ENCODE measurements around the gene TXNDC15. TPM values are rescaled to one million over a fixed set of nuclear protein-coding genes. Genes with fewer than 3 reads are reported as not detected.
"Not testable (repeated sequence)": the region's sequence is repeated elsewhere in the genome, so short reads cannot be mapped to it uniquely, and the experiment has no call there.

Gene TXNDC15
- total RNA-seq, 2 experiments from 2014 or later: 51.0 to 56.9 TPM

DNA sequence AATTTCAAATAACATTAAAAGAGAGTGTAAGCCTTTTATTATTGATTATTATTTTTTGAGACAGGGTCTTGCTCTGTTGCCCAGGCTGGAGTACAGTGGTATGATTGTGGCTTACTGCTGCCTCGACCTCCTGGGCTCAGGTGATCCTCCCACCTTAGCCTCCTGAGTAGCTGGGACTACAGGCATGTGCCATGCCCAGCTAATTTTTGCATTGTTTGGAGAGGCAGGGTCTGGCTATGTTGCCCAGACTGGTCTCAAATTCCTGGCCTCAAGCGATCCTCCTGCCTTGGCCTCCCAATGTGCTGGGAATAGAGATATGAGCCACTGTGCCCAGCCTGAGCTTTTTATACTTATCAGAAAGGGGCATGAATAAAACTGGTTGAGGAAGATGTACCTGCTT is 36.6 kb downstream of the TXNDC15 start:
- DNase-seq, H3K4me3 Mint-ChIP-seq, H3K9me3 Mint-ChIP-seq, H3K27ac Mint-ChIP-seq, H3K27me3 Mint-ChIP-seq: not testable (repeated sequence)
- H3K4me1 Mint-ChIP-seq: peaks cover 29% of the 10 kb centered on the region
- ChIA-PET POLR2A (interaction anchor here (1.3 to 3.1 kb wide), 2 partner anchors 9 to 37 kb away, joined by 6 to 11 read pairs; partner anchors contain the start of gene TXNDC15), CTCF (interaction anchor here (1.1 kb wide), 1 partner anchor 59 kb away, joined by 3 read pairs; no protein-coding TSS in a partner anchor)
- H3K36me3 Mint-ChIP-seq (ENCODE audit: low read depth): peaks cover 21% of the 10 kb centered on the region

DNA sequence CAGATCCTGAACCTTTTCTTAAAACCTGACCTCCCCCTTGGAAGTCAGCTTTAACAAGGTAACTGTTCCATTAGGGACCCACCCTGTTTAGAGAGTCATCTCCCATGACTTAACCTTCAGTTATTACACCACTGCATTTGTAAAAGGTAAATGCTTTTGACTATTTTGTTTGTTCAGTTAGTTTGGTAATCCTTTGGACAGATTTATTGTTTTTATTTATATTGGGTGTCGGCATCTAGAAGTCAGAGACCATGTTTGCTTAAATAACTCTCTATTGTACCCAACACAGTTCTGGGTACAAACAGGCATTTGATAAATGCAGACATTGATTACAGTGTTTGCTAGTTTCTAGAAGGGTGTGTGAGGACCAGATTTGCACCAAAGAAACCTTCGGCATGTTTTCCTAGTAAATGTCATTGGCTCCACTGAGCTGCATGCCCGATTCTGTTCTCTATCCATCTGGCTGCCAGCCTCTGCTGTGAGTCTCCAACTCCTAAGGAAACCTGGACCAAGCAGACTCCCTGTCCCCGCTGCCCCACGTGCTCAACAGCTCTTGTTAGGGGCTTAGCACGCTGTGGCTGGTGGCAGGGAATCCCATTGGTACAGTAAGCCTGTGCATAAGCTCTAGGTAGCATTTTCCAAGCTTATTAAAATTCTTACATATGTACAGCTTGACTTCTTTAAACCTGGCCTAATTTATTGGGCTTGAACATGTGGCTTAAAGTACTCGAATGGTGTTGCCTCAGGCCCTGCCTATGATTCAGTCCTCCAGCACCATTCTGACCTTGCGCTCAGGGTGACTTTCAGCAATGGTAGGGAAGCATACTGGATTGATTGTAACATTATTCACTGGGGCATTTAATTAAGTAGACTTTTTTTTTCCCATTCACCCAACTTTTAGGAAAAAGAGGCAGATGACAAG is 37.4 kb downstream of the TXNDC15 start:
- ChIA-PET CTCF (interaction anchor here (1.1 kb wide), 1 partner anchor 60 kb away, joined by 3 read pairs; no protein-coding TSS in a partner anchor), POLR2A (interaction anchor here (1.3 to 3.1 kb wide), 2 partner anchors 8 to 37 kb away, joined by 6 to 11 read pairs; partner anchors contain the start of gene TXNDC15)
- H3K36me3 Mint-ChIP-seq (ENCODE audit: low read depth): peaks cover 21% of the 10 kb centered on the region
- H3K4me1 Mint-ChIP-seq: peaks cover 25% of the 10 kb centered on the region
- H3K27ac Mint-ChIP-seq: no peak overlapping the region
- no peak for DNase-seq
- no peak overlapping the region for H3K4me3 Mint-ChIP-seq
- H3K27me3 Mint-ChIP-seq: no peaks in the 10 kb centered on the region
- no peaks in the 10 kb centered on the region for H3K9me3 Mint-ChIP-seq

DNA sequence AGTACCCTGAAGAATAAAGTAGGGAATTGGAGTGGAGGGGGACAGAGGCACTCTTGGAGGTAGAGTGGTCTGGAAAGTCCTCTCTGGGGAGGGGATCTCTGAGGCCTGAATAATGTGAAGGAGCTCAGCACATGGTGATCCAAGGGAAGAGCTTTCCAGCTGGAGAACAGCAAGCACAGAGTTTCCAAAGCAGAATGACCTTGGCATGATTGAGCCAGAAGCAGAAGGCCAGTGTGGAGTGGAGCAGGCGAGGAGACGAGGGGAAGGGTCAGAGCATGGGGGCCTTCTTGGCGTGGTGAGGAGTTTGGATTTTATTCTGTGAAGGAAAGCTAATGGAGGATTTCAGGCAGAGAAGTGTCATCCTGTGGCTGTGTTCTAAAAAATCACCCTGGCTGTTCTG is 39.1 kb downstream of the TXNDC15 start:
- POLR2A ChIA-PET: interaction anchor here (1.4 kb wide), 1 partner anchor 9 kb away, joined by 7 read pairs; the partner anchor contains the start of gene PCBD2
- H3K4me1 Mint-ChIP-seq: peaks cover 18% of the 10 kb centered on the region
- CTCF ChIA-PET: interaction anchor here (0.6 kb wide), 1 partner anchor 9 kb away, joined by 3 read pairs; no protein-coding TSS in a partner anchor
- H3K4me3 Mint-ChIP-seq: no peak overlapping the region
- no peak for DNase-seq
- H3K27ac Mint-ChIP-seq: no peak overlapping the region
- peaks cover 34% of the 10 kb centered on the region for H3K36me3 Mint-ChIP-seq (ENCODE audit: low read depth)
- H3K27me3 Mint-ChIP-seq: no peaks in the 10 kb centered on the region
- no peaks in the 10 kb centered on the region for H3K9me3 Mint-ChIP-seq

DNA sequence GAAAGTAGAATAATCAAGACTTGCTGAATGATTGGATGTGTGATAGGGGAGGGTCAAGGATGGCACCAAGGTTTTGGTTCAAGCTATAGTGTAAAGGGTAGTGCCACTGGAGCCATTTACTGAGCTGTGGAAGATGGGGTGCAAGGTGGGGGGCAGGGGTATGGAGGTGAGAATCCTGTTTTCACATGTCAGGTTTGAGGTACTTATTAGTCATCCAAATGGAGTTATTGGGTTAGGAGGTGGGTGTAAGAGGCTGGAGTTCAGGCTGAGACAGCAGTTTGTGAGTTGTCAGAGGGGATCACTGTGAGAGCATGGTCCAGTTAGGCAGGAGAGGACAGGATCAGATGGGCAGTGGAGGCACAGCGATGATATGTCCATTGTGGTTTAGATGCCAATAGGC is 39.6 kb downstream of the TXNDC15 start:
- ChIA-PET CTCF (interaction anchor here (0.6 kb wide), 1 partner anchor 10 kb away, joined by 3 read pairs; no protein-coding TSS in a partner anchor), POLR2A (interaction anchor here (0.8 to 1.4 kb wide), 2 partner anchors 8 to 9 kb away, joined by 3 to 7 read pairs; partner anchors contain the start of gene PCBD2)
- H3K4me1 Mint-ChIP-seq: peaks cover 21% of the 10 kb centered on the region
- H3K4me3 Mint-ChIP-seq: no peak overlapping the region
- no peaks in the 10 kb centered on the region for H3K9me3 Mint-ChIP-seq
- H3K27ac Mint-ChIP-seq: no peak overlapping the region
- no peak for DNase-seq
- H3K27me3 Mint-ChIP-seq: no peaks in the 10 kb centered on the region
- H3K36me3 Mint-ChIP-seq (ENCODE audit: low read depth): peaks cover 37% of the 10 kb centered on the region

DNA sequence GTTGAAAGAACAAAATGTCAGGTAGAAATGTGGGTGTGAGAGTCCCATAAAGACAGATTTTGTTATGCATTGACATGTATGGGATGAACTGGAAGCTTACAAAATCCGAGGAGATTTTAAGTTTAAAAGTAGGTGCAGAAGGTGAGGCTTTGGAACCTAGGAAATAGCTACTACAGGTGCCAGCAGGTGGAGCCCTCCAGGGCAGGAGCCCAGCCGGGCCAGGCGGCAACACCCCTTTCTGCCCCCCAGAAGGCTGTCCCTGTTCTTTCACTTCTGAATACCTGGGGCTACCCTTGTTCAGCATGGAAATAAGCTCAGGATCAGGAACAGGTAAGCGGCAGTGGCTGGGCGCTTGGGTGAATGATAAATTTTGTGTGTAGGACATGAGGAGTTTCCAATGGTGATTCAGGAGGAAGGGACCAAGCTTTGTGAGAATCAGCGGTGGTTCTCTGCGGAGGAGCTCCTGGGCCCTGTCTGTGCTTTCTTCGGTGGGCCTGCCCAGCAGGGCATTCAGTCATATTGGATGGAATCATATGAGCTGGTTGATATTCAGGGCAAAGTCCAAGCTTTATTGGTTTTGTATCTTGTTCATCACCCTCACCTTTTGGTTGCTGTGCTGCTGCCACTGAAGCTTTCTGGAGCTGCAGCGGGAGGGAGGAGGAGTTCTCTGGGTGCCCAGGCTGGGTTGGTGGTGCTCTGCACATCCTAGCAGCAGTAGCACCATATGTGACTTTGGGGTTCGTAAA is 43.1 kb downstream of the TXNDC15 start:
- ChIA-PET POLR2A (interaction anchor here (1.5 to 2.3 kb wide), 2 partner anchors 9 to 13 kb away, joined by 3 to 12 read pairs; partner anchors contain the start of gene PCBD2), CTCF (interaction anchor here (1.2 to 5.6 kb wide), 3 partner anchors 9 to 273 kb away, joined by 4 to 45 read pairs (median 5); partner anchors contain the start of gene PCBD2)
- no peaks in the 10 kb centered on the region for H3K27me3 Mint-ChIP-seq
- no peak for DNase-seq
- H3K36me3 Mint-ChIP-seq (ENCODE audit: low read depth): peaks cover 42% of the 10 kb centered on the region
- H3K4me1 Mint-ChIP-seq: peaks cover 23% of the 10 kb centered on the region
- H3K9me3 Mint-ChIP-seq: no peaks in the 10 kb centered on the region
- H3K27ac Mint-ChIP-seq: no peak overlapping the region
- no peak overlapping the region for H3K4me3 Mint-ChIP-seq

DNA sequence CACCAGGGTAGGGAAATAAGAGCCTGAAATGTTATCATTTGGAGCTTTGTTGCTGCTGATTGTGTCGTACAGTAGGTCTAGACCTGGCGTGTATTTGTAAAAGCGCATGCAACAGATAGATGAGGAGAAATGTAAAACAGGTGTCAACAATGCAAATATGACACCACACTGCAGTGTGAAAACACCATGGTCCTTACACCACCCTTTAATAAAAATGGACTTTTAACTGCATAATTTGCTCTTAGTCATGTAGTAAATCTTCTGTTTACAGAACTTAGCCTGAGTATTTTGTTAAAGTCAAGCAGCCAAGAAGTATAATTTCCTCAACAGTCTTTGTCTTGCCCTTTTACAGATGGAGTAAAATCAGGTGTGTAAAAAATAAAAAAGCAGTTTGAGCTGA is 44.7 kb downstream of the TXNDC15 start:
- no peaks in the 10 kb centered on the region for H3K9me3 Mint-ChIP-seq
- H3K4me3 Mint-ChIP-seq: no peak overlapping the region
- H3K36me3 Mint-ChIP-seq (ENCODE audit: low read depth): peaks cover 44% of the 10 kb centered on the region
- no peak overlapping the region for H3K27ac Mint-ChIP-seq
- no peaks in the 10 kb centered on the region for H3K27me3 Mint-ChIP-seq
- DNase-seq: no peak
- ChIA-PET POLR2A (interaction anchor here (1.0 to 2.9 kb wide), 3 partner anchors 11 to 73 kb away, joined by 3 to 18 read pairs (median 16); partner anchors contain the start of gene PCBD2), CTCF (interaction anchor here (1.2 to 5.6 kb wide), 3 partner anchors 9 to 271 kb away, joined by 3 to 45 read pairs (median 4); partner anchors contain the start of gene PCBD2)
- peaks cover 23% of the 10 kb centered on the region for H3K4me1 Mint-ChIP-seq

DNA sequence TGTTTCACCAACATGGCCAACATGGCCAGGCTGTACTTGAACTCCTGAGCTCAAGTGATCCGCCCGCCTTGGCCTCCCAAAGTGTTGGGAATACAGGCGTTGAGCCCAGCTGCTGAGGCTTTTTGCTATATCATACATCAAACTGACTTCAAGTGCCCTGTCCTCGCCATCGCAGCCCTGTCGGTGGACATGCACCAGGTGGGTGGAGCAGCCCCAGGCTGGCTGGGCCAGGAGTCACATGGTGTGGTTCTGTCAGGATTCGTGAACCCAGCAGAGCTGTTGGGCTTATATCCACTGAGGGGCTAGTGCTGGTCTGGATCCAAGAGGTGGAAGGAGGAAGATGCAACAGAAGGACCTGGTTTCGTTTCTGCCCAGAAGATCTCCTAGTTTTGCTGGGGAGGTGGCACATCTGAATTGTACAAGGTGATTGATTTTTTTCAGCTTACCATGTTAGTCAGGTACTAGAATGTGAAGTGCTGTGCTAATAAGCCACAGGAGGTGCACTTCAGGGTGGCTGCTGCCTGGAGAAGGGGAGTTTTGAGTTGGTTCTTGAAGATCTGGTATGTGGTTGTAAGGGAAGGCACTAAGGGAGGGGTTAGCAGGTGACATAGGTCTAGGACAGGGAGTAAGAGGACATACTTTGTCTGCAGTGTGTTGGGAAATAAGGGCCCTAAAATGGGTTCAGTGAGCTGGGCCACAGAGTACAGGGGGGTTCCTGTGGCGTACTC is 46.8 kb downstream of the TXNDC15 start:
- Mint-ChIP-seq H3K27ac (no peak overlapping the region), H3K4me3 (no peak overlapping the region), H3K4me1 (peaks cover 23% of the 10 kb centered on the region), H3K36me3 (ENCODE audit: low read depth) (peaks cover 39% of the 10 kb centered on the region), H3K27me3 (no peaks in the 10 kb centered on the region), H3K9me3 (no peaks in the 10 kb centered on the region)
- no peak for DNase-seq
- CTCF ChIA-PET: interaction anchor here (5.6 kb wide), 1 partner anchor 15 kb away, joined by 45 read pairs; the partner anchor contains the start of gene PCBD2
- POLR2A ChIA-PET: interaction anchor here (1.0 to 2.9 kb wide), 3 partner anchors 13 to 44 kb away, joined by 3 to 18 read pairs (median 16); partner anchors contain the start of gene PCBD2

DNA sequence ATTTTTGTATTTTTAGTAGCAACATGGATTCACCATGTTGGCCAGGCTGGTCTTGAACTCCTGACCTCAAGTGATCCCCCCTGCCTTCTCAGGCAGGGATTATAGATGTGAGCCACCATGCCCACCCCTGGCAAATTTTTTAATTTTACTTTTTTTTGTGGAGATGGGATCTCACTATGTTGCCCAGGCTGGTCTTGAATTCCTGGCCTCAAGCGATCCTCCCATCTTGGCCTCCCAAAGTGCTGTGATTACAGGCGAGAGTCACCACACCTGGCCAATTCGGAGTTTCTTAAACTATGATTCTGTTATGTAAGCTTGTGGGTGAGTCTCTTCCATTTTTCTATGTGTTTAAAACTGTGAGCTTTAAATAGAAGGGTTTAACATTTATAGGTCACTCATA is 58.3 kb downstream of the TXNDC15 start:
- Mint-ChIP-seq H3K4me3 (no peak overlapping the region), H3K9me3 (no peaks in the 10 kb centered on the region), H3K36me3 (ENCODE audit: low read depth) (peaks cover 14% of the 10 kb centered on the region), H3K4me1 (no peaks in the 10 kb centered on the region), H3K27ac (no peak overlapping the region), H3K27me3 (no peaks in the 10 kb centered on the region)
- DNase-seq: no peak
- ChIA-PET CTCF (interaction anchor here (1.2 kb wide), 1 partner anchor 16 kb away, joined by 4 read pairs; no protein-coding TSS in a partner anchor), POLR2A (interaction anchor here (1.1 kb wide), 1 partner anchor 28 kb away, joined by 3 read pairs; the partner anchor contains the start of gene PCBD2)

DNA sequence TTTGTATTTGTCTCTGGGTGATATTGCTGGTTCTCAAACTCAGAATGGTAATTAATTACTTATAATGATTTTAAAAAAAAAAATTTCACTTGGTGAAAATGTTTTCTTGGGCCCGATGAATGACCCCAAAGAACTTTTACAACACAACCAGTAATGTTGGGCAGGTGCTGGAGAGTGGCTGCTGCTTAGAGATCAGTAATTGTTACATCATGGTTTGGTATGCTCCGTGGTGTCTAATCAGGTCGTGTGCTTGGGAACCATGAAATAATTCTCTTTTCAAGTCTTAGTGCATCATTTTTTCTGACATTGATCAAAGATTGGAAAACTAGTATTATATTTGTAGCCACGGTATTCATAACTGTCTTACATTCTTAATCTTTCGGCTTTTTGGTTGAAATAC is 60.0 kb downstream of the TXNDC15 start:
- peaks cover 13% of the 10 kb centered on the region for H3K36me3 Mint-ChIP-seq (ENCODE audit: low read depth)
- no peak overlapping the region for H3K4me3 Mint-ChIP-seq
- no peaks in the 10 kb centered on the region for H3K27me3 Mint-ChIP-seq
- H3K9me3 Mint-ChIP-seq: no peaks in the 10 kb centered on the region
- H3K4me1 Mint-ChIP-seq: no peaks in the 10 kb centered on the region
- ChIA-PET POLR2A (no interaction called here), CTCF (interaction anchor here (1.6 kb wide), 1 partner anchor 257 kb away, joined by 3 read pairs; no protein-coding TSS in a partner anchor)
- no peak for DNase-seq
- H3K27ac Mint-ChIP-seq: no peak overlapping the region

DNA sequence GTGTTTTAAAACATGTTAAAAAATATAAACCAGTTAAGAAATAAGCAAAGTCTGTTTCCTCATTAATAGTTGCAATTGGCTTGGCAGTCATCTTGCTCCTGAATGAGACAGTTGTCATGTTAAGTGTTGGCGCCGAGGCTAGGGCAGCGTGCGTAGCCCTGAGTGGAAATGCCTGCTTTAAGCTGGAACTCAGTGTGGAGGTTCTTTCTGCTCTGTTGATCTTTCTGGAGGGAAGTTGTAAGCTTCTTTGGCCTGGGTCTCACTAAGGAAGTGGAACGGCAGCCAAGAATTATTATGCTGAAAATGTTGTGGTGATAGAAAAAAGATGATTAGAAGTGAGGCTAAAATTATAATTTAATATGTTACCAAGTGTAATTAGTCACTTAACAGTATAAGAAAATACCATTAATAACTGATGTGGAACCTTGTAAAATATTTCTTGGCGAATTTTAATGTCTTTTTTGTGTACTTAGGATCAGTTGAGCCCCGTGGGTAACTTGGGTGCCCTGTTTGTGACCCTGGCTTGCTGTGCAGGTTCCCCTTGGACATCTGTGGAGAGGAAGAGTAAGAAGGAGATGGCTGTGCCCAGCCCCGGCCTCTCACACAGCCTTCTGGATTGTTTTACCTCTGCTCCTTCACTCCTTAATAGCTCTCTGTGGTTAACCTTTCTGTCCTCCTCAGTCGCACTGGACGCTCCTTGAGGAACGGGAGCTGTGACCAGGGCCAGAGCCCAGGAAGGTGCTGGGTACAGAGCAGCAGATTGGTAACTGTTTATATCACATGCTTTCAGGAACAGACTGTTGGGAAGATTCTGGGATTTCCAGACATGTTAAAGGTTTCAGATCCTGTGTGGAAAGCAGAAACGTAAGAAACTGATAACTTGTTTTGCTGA is 61.8 kb downstream of the TXNDC15 start:
- Mint-ChIP-seq H3K36me3 (ENCODE audit: low read depth) (peaks cover 16% of the 10 kb centered on the region), H3K4me1 (no peaks in the 10 kb centered on the region), H3K27me3 (no peaks in the 10 kb centered on the region), H3K4me3 (no peak overlapping the region), H3K9me3 (no peaks in the 10 kb centered on the region), H3K27ac (no peak overlapping the region)
- ChIA-PET CTCF (interaction anchor here (1.6 kb wide), 1 partner anchor 255 kb away, joined by 3 read pairs; no protein-coding TSS in a partner anchor), POLR2A (no interaction called here)
- DNase-seq: no peak

DNA sequence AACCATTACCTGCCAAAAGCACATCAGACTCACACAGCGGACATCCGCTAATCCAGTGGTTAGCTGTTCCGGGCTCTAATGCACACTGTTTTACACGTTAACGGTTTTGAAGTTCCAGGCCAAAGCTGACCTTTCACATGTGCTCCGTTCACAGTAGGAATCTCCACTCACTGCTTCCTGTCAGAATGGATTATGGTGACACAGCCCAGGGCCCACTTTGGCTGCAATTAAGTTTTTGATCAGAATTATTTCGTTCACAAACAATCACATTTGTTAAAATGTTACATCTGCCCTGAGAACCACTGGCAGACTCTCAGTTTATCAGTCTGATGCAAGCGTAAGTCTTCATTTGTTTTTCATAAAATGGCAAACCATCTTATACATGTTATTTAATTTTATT is 63.4 kb downstream of the TXNDC15 start:
- no peaks in the 10 kb centered on the region for H3K9me3 Mint-ChIP-seq
- POLR2A ChIA-PET: no interaction called here
- H3K27me3 Mint-ChIP-seq: no peaks in the 10 kb centered on the region
- peaks cover 11% of the 10 kb centered on the region for H3K36me3 Mint-ChIP-seq (ENCODE audit: low read depth)
- no peak overlapping the region for H3K27ac Mint-ChIP-seq
- H3K4me1 Mint-ChIP-seq: no peaks in the 10 kb centered on the region
- CTCF ChIA-PET: no interaction called here
- H3K4me3 Mint-ChIP-seq: no peak overlapping the region
- DNase-seq: no peak
